Measurements from ENCODE around the gene PDLIM5. TPM values are rescaled to one million over a fixed set of nuclear protein-coding genes. Genes with fewer than 3 reads are reported as not detected.

The PDLIM5 gene
- total RNA-seq, 4 donors from 2014 or later, result 90.8 to 169 (median 121) TPM

DNA sequence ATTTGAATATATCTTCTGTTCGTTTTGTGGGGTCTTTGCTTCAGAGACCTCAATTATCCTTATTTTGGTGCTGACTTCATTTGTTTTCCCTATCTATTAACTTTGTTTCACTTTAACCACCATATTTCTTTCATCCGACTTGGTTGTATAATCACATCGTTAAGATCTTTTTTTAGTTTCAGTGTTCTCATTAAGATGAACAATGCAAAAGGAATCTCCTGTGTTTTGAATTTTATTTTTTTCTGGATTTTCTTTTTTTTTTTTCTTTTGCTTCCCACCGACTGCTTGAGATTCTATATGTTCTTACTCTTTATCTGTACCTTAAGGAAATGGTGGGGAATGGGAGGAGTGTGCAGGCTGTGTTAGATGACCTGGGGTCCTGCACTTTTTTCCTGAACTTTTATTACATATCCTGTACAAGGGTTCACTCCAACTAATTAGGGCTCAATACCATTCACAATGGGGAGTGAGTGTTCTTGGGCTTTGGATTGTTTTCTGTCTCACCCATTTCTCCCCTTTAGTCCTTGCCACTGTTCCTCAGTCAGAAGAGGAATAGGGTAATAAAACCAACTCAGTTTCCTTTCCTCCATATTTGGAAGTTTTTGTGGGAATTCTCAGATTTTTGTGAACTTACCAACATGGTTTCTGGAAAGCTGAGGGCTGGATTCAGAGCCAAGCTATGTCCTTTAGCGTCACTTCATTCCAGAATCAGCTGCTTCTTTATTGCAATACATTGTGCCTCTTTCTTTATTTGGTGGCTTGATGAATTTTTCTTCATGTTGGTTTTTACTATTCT, 262.8 kb downstream of the PDLIM5 start:
- TF ChIP-seq CTCF (IDR thresholded peaks at IDR 0.05; ENCODE audit: low read depth), result no peak

GRCh38 chr4:94715726-94716125, 264.0 kb downstream of the PDLIM5 start:
- TF ChIP-seq CTCF (IDR thresholded peaks at IDR 0.05; ENCODE audit: low read depth), result no peak

Other genes starting within 250 kb of the PDLIM5 start
- 10 to 100 TPM; 17.7 to 25.4 (median 21.0) TPM for gene SMARCAD1, start 244.1 kb upstream of the PDLIM5 start, total RNA-seq
- gene HPGDS, start 109.1 kb upstream of the PDLIM5 start, total RNA-seq, result 10 to 100 TPM in 1 of 4 donors, 1 to 10 TPM in 2, under 1 TPM in 1; 0.57 to 15.5 (median 6.7) TPM